ENCODE measurements around the gene WHRN.

WHRN gene

DNA sequence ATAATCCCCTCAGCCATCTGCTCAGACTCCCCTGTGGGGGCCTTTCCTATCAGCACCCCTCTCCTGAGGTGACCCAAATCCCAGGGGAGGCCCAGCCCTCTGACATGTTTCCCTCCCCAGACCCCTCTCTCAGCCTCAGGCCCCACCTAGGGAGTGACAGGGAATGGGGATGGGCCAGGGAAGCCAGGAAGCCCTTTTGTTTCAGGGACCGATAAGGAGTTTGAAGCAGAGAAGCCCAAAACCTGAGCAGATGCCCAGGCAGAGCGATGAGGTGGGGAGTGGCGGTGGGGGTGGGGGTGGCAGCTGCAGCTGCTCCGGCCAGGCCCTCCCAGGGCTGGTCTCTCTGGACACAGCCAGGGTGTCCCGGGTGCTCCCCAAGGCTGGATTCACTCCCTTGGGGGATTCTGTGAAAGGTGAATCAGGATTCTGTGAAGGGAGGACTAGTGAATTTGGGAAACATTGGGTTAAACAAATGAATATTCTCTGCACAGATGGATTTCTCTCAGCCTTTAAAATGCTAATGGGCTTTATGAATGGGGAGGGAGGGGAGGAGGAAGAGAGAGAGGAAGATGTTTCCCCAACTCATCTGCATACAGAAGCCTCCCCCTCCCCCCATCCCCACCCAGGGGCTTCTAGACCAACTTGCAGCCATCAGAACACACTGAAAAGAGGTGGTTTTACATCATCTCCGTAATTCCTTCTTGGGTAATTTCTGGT is 134.9 kb downstream of the WHRN start:
- Histone ChIP-seq H3K9ac (ENCODE audit: low read length in 5 of 5) (no peak overlapping the region), H3K27me3 (ENCODE audit: control insufficient read depth in 5 of 5, insufficient read depth in 4 of 5, low read length in 5 of 5) (peaks cover 0 to 2% (median 0%) of the 10 kb centered on the region in 5 donors), H3K4me3 (ENCODE audit: low read depth in 1 of 5, low read length in 5 of 5) (no peak overlapping the region), H3K27ac (ENCODE audit: low read depth, low read length) (peak overlapping the region; percentile 81), H3K36me3 (ENCODE audit: control insufficient read depth in 5 of 5, insufficient read depth in 5 of 5, low read length in 5 of 5) (peaks cover 0 to 57% (median 50%) of the 10 kb centered on the region in 5 donors), H3K9me3 (ENCODE audit: control insufficient read depth in 5 of 5, low read length in 5 of 5) (peaks cover 0 to 2% (median 0%) of the 10 kb centered on the region in 5 donors), H3K4me1 (ENCODE audit: control insufficient read depth in 5 of 5, insufficient read depth in 5 of 5, low read length in 5 of 5) (peaks cover 10 to 64% (median 56%) of the 10 kb centered on the region in 5 donors)

DNA sequence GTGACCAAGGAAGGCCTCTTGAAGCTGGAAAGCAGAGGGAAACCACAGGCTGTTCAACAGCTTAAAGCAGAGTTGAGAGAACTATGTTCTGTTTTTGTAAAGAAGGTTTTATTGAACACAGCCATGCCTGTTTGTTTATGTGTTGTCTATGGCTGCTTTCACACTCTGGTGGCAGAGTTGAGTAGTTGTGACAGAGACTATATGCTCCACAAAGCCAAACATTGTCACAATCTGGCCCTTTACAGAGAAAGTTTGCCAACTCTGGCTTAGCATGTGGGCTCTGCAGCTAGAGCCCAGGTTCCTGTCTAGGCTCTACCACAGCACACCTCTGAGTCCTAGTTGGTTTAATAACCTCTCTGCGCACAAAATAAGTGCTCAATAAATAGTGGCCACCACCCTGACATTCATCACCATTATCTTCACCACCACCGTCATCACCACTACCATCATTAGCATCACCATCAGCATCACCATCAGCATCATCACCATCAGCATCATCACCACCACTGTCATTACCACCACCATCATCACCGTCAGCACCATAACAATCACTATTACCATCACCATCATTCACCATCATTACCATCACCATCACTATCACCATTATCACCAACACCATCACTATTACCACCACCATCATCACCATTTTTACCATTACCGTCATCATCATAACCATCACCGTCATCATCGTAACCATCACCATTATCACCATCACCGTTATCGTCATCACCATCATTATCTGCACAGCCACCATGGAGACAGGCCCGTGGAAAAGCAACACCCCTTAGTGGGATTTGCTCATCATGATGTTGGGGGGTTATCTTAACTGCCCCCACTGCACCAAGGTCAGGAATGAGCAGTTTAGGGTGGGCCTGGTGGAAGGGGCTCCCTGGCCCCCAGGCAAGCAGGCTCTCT is 135.8 kb downstream of the WHRN start:
- Histone ChIP-seq H3K9me3 (ENCODE audit: control insufficient read depth in 5 of 5, low read length in 5 of 5) (peaks cover 0 to 2% (median 0%) of the 10 kb centered on the region in 5 donors), H3K36me3 (ENCODE audit: control insufficient read depth in 5 of 5, insufficient read depth in 5 of 5, low read length in 5 of 5) (peaks cover 6 to 56% (median 50%) of the 10 kb centered on the region in 5 donors), H3K9ac (ENCODE audit: low read length in 5 of 5) (no peak overlapping the region), H3K27me3 (ENCODE audit: control insufficient read depth in 5 of 5, insufficient read depth in 4 of 5, low read length in 5 of 5) (peaks cover 0 to 2% (median 0%) of the 10 kb centered on the region in 5 donors), H3K4me1 (ENCODE audit: control insufficient read depth in 5 of 5, insufficient read depth in 5 of 5, low read length in 5 of 5) (peaks cover 10 to 67% (median 58%) of the 10 kb centered on the region in 5 donors), H3K27ac (ENCODE audit: low read depth, low read length) (no peak overlapping the region), H3K4me3 (ENCODE audit: low read depth in 1 of 5, low read length in 5 of 5) (no peak overlapping the region)

DNA sequence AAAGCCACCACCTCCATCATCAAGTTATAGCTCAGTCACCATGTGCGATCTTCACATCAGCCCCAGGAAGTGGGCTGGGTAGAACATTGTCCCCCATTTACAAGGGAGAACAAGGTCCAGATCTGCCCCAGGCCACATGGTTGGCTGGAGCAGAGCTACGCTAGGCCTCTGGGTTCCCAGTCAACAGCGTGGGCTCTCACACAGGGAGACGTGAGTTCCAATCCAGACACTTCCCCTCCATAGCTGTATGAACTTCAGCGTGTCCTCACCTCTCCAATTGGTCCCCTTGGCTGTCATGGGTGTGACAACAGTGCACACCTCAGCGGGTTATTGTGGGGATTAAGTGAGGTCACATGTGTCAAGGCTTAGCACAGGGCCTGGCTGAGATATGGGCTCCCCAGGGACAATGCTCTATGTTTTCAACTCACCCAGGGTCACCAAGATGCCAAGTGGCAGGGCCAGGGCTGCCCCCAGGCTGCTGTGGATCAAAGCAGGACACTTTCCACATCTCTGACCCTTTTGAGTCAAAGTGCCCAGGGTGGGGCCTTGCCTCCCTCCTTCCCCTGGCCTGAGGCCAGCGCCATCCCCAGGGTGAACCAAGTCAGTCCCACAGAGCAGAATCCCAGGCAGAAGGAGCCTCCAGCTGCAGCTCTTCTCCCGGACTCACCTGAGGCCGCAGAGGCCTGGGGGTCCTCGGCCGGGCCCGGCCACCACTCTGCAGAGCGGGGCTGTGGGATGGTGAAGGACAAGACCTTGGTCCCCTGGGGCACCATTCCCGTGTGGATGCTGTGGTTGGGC is 137.3 kb downstream of the WHRN start:
- Histone ChIP-seq H3K9me3 (ENCODE audit: control insufficient read depth in 5 of 5, low read length in 5 of 5) (peaks cover 0 to 2% (median 0%) of the 10 kb centered on the region in 5 donors), H3K9ac (ENCODE audit: low read length in 5 of 5) (no peak overlapping the region), H3K4me1 (ENCODE audit: control insufficient read depth in 5 of 5, insufficient read depth in 5 of 5, low read length in 5 of 5) (peaks cover 10 to 63% (median 52%) of the 10 kb centered on the region in 5 donors), H3K27ac (ENCODE audit: low read depth, low read length) (peak overlapping the region; percentile 28), H3K36me3 (ENCODE audit: control insufficient read depth in 5 of 5, insufficient read depth in 5 of 5, low read length in 5 of 5) (peaks cover 10 to 61% (median 54%) of the 10 kb centered on the region in 5 donors), H3K4me3 (ENCODE audit: low read depth in 1 of 5, low read length in 5 of 5) (no peak overlapping the region), H3K27me3 (ENCODE audit: control insufficient read depth in 5 of 5, insufficient read depth in 4 of 5, low read length in 5 of 5) (peaks cover 0 to 2% (median 0%) of the 10 kb centered on the region in 5 donors)

DNA sequence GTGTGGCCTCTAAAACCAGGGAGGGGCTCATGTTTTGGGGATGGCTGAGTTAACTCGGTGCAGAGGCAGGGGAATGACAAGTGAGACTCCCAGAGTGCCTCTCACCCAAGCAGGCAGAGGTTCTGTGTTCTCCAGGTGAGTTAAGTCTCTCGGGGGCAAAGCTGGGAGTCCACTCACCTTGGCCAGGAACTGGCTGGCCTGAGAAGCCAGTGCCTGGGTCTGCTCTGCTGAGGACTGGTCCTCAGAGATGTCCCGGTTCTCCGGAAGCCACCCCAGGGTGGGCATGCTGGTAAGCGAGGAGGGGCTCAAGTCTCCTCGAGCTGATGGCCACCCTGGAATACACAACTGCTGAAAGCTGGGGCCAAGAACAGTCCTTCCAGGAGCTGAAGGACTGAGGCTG is 137.9 kb downstream of the WHRN start:
- no peaks in the 10 kb centered on the region for H3K27me3 ChIP-seq (ENCODE audit: control insufficient read depth in 5 of 5, insufficient read depth in 4 of 5, low read length in 5 of 5)
- H3K9ac ChIP-seq (ENCODE audit: low read length in 5 of 5), result no peak overlapping the region
- H3K4me3 ChIP-seq (ENCODE audit: low read depth in 1 of 5, low read length in 5 of 5), result no peak overlapping the region
- no peaks in the 10 kb centered on the region for H3K9me3 ChIP-seq (ENCODE audit: control insufficient read depth in 5 of 5, low read length in 5 of 5)
- peaks cover 12 to 67% (median 60%) of the 10 kb centered on the region in 5 donors for H3K36me3 ChIP-seq (ENCODE audit: control insufficient read depth in 5 of 5, insufficient read depth in 5 of 5, low read length in 5 of 5)
- H3K27ac ChIP-seq (ENCODE audit: low read depth, low read length), result peak overlapping the region; percentile 28
- peaks cover 6 to 57% (median 46%) of the 10 kb centered on the region in 5 donors for H3K4me1 ChIP-seq (ENCODE audit: control insufficient read depth in 5 of 5, insufficient read depth in 5 of 5, low read length in 5 of 5)

DNA sequence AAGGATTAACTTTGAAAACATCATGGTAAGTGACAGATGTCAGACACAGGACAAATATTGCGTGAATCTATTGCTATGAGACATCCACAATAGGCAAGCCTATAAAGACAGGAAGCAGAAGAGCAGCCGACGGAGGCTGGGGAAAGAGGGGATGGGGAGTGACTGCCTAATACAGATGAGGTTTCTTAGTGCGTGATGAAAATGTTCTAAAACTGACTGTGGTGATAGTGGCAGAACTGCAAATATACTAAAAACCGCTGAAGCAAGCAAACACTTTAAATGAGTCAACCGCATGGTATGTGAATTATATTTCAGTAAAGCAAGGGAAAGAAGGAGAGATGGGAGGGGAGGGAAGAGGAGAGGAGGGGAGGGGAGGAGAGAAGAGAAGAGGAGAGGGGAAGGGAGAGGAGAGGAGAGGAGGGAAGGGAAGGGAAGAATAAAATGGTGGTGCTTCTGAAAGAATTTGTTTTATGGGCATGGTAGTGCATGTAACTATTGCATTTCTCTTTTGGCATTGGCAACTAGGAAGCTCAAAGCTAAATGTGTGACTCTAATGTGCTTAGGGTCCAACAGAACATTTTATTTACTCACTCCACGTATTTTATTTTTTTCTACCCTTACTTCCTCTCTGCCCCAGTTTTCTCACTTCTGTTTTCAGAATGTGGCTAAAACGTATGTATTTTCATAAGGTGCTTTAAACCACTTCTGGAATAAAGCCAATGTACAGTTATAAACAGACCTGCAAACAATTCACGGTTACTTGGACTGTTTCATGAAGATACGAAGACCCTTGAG is 138.7 kb downstream of the WHRN start:
- Histone ChIP-seq H3K9me3 (ENCODE audit: control insufficient read depth in 5 of 5, low read length in 5 of 5) (no peaks in the 10 kb centered on the region), H3K4me3 (ENCODE audit: low read depth in 1 of 5, low read length in 5 of 5) (no peak overlapping the region), H3K36me3 (ENCODE audit: control insufficient read depth in 5 of 5, insufficient read depth in 5 of 5, low read length in 5 of 5) (peaks cover 12 to 71% (median 65%) of the 10 kb centered on the region in 5 donors), H3K27ac (ENCODE audit: low read depth, low read length) (peak overlapping the region; percentile 28), H3K9ac (ENCODE audit: low read length in 5 of 5) (no peak overlapping the region), H3K4me1 (ENCODE audit: control insufficient read depth in 5 of 5, insufficient read depth in 5 of 5, low read length in 5 of 5) (peaks cover 0 to 48% (median 38%) of the 10 kb centered on the region in 5 donors), H3K27me3 (ENCODE audit: control insufficient read depth in 5 of 5, insufficient read depth in 4 of 5, low read length in 5 of 5) (no peaks in the 10 kb centered on the region)

DNA sequence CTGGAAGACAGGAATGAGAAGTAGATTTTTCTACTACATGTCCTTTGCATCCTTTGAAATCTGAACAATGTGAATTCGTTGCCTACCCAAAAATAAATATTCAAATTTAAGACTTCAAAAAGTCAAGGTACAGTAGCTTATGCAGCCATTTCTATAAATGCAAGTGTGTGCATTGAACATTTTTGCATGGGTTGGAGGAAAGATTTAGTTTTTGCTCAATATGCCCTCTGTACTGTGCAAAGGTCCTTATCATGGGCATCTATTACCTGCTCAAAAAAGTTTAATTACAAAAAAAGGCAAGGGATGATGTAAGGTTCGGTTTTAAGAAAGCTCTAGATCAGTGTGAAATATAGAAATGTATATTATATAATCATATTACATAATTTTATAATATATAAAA is 140.1 kb downstream of the WHRN start:
- Histone ChIP-seq H3K4me1 (ENCODE audit: control insufficient read depth in 5 of 5, insufficient read depth in 5 of 5, low read length in 5 of 5) (peaks cover 0 to 43% (median 31%) of the 10 kb centered on the region in 5 donors), H3K9me3 (ENCODE audit: control insufficient read depth in 5 of 5, low read length in 5 of 5) (no peaks in the 10 kb centered on the region), H3K9ac (ENCODE audit: low read length in 5 of 5) (no peak overlapping the region), H3K27me3 (ENCODE audit: control insufficient read depth in 5 of 5, insufficient read depth in 4 of 5, low read length in 5 of 5) (no peaks in the 10 kb centered on the region), H3K4me3 (ENCODE audit: low read depth in 1 of 5, low read length in 5 of 5) (no peak overlapping the region), H3K27ac (ENCODE audit: low read depth, low read length) (no peak overlapping the region), H3K36me3 (ENCODE audit: control insufficient read depth in 5 of 5, insufficient read depth in 5 of 5, low read length in 5 of 5) (peaks cover 14 to 78% (median 72%) of the 10 kb centered on the region in 5 donors)

DNA sequence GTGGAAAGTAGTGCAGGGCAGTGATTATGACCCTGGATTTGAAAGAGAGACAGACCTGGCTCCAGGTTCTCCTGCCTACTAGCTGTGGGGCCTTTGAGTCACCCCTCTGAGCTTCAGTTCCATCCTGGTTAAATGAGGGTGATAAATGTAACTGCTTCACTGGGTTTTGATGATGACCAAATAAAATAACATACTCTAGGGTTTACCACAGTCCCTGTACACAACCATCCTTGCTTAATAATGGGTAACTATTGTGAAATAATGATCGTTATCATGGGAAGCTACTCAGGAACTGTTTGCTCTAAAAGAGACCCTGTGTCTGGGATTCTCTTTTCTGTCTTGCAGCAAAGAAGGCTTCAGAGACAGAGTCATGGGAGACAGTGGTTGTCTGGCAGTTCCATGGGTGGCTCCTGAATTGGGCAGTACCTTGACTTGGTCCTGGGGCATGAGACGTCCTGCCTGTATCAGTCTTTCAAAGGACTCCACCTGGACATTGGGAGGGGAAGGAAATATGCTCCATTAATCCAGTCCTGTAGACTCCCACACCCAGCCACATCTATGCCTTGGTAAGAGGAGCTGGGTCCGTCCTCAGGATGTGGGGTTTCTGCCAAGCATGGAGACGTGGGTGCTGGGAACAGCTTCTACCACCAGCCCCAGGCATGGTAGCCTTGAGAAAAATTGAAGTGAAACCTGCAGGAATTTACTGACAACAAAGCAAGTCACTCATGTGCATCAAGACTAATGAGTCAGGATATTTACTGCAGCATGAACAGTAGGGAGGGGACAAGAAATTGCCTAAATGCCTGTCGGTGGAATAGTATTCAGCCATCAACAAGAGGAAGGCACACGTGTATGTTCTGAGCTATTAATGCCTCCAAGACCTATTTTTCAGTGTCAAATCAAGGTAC is 140.9 kb downstream of the WHRN start:
- no peaks in the 10 kb centered on the region for H3K27me3 ChIP-seq (ENCODE audit: control insufficient read depth in 5 of 5, insufficient read depth in 4 of 5, low read length in 5 of 5)
- H3K36me3 ChIP-seq (ENCODE audit: control insufficient read depth in 5 of 5, insufficient read depth in 5 of 5, low read length in 5 of 5), result peaks cover 14 to 82% (median 80%) of the 10 kb centered on the region in 5 donors
- H3K4me1 ChIP-seq (ENCODE audit: control insufficient read depth in 5 of 5, insufficient read depth in 5 of 5, low read length in 5 of 5), result peaks cover 0 to 43% (median 28%) of the 10 kb centered on the region in 5 donors
- no peak overlapping the region for H3K27ac ChIP-seq (ENCODE audit: low read depth, low read length)
- no peak overlapping the region for H3K4me3 ChIP-seq (ENCODE audit: low read depth in 1 of 5, low read length in 5 of 5)
- H3K9me3 ChIP-seq (ENCODE audit: control insufficient read depth in 5 of 5, low read length in 5 of 5), result no peaks in the 10 kb centered on the region
- H3K9ac ChIP-seq (ENCODE audit: low read length in 5 of 5), result no peak overlapping the region

DNA sequence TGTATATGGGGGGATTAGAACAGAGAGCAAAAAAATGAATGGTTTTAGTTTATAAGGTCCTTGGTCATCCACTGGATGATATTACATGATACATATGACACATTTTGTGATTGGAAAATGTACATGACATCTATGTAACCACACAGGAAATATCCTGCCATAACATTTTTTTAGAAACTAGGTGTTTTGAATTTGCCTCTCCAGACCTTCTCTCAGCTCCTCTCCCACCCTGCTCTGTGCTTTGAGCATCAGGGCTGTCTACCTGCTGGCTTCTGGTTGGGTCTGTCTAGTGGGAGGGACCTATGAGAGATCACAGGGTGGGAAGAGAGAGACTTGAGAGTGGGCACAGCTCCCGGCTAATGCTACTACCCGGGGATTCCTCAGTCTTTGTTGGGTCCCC is 141.8 kb downstream of the WHRN start:
- Histone ChIP-seq H3K4me1 (ENCODE audit: control insufficient read depth in 5 of 5, insufficient read depth in 5 of 5, low read length in 5 of 5) (peaks cover 0 to 35% (median 24%) of the 10 kb centered on the region in 5 donors), H3K4me3 (ENCODE audit: low read depth in 1 of 5, low read length in 5 of 5) (no peak overlapping the region), H3K36me3 (ENCODE audit: control insufficient read depth in 5 of 5, insufficient read depth in 5 of 5, low read length in 5 of 5) (peaks cover 18 to 85% (median 83%) of the 10 kb centered on the region in 5 donors), H3K9me3 (ENCODE audit: control insufficient read depth in 5 of 5, low read length in 5 of 5) (no peaks in the 10 kb centered on the region), H3K27me3 (ENCODE audit: control insufficient read depth in 5 of 5, insufficient read depth in 4 of 5, low read length in 5 of 5) (no peaks in the 10 kb centered on the region), H3K27ac (ENCODE audit: low read depth, low read length) (no peak overlapping the region), H3K9ac (ENCODE audit: low read length in 5 of 5) (no peak overlapping the region)
